CD4-positive, alpha-beta T cell treated with Interleukin-15 for 4 hours (primary cell): ENCODE results near the gene LRRC4C.

ENCODE experiments used
- DNase-seq: peaks from one replicate; pipeline ENCODE4 v3.0.0-alpha.2; 2020; ENCODE audit warnings: low spot score

The LRRC4C gene

GRCh38 chr11:40445391-40445790 lies 1014.1 kb downstream of the LRRC4C start:
- DNase-seq = no peak

GRCh38 chr11:40444151-40444550 lies 1015.3 kb downstream of the LRRC4C start:
- no peak for DNase-seq

- no peak for DNase-seq
These were observed 1024.1 kb downstream of the LRRC4C start for GRCh38 chr11:40435344-40435743.

GRCh38 chr11:40434926-40435325 lies 1024.5 kb downstream of the LRRC4C start:
- DNase-seq = no peak

GRCh38 chr11:40432358-40432757 lies 1027.1 kb downstream of the LRRC4C start:
- DNase-seq = no peak

GRCh38 chr11:40425168-40425567 lies 1034.3 kb downstream of the LRRC4C start:
- DNase-seq = no peak

GRCh38 chr11:40421208-40421981 lies 1038.1 kb downstream of the LRRC4C start:
- no peak for DNase-seq

- DNase-seq = no peak
These were observed 1041.8 kb downstream of the LRRC4C start for GRCh38 chr11:40417627-40418026.

GRCh38 chr11:40407355-40407754 lies 1052.1 kb downstream of the LRRC4C start:
- DNase-seq = no peak

GRCh38 chr11:40405614-40406013 lies 1053.8 kb downstream of the LRRC4C start:
- no peak for DNase-seq

- DNase-seq = no peak
These were observed 1056.1 kb downstream of the LRRC4C start for GRCh38 chr11:40403321-40403720.

GRCh38 chr11:40401132-40401853 lies 1058.2 kb downstream of the LRRC4C start:
- no peak for DNase-seq

GRCh38 chr11:40397141-40397540 lies 1062.3 kb downstream of the LRRC4C start:
- DNase-seq = no peak

- no peak for DNase-seq
These were observed 1065.9 kb downstream of the LRRC4C start for GRCh38 chr11:40393511-40393910.

- no peak for DNase-seq
These were observed 1067.8 kb downstream of the LRRC4C start for GRCh38 chr11:40391679-40392078.

- DNase-seq = no peak
These were observed 1071.2 kb downstream of the LRRC4C start for GRCh38 chr11:40388097-40388818.

GRCh38 chr11:40387240-40387980 lies 1072.0 kb downstream of the LRRC4C start:
- DNase-seq = no peak

GRCh38 chr11:40384991-40385390 lies 1074.5 kb downstream of the LRRC4C start:
- DNase-seq = no peak

GRCh38 chr11:40381481-40381880 lies 1078.0 kb downstream of the LRRC4C start:
- DNase-seq = no peak

- DNase-seq = no peak
These were observed 1078.6 kb downstream of the LRRC4C start for GRCh38 chr11:40380835-40381234.

- DNase-seq = no peak
These were observed 1083.1 kb downstream of the LRRC4C start for GRCh38 chr11:40376331-40376730.
